ENCODE measurements around the gene SIAE. TPM values are rescaled to one million over a fixed set of nuclear protein-coding genes. Genes with fewer than 3 reads are reported as not detected.

The SIAE gene
- total RNA-seq, 1 experiment from 2014 or later = 5.6 TPM

DNA sequence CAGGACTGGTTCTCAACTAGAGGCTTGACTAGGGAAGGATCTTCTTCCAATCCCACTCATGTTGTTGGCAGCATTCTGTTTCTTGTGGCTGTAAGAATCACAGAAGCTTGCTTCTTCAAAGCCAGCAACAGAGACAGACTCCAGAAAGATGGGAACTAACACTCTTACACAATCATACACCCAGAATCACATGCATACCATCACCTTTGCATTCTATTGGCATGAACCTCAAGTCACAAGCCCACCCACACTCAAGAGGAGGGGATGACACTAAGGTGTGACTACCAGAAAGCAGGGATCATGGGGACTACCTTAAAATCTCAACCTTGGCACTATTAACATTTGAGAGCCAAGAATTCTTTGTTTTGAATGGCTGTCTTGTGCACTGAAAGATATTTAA is 75.9 kb downstream of the SIAE start:
- no peak overlapping the region for H2BK12ac ChIP-seq (ENCODE audit: insufficient read length, low read depth, low read length)
- Mint-ChIP-seq H3K4me3 (no peak overlapping the region), H3K9me3 (no peaks in the 10 kb centered on the region), H3K27ac (no peak overlapping the region), H3K27me3 (ENCODE audit: low read depth) (peaks cover 7% of the 10 kb centered on the region), H3K4me1 (peaks cover 9 to 10% of the 10 kb centered on the region in 2 experiments), H3K36me3 (ENCODE audit: insufficient read depth in 1 of 3, low read depth in 3 of 3) (no peaks in the 10 kb centered on the region)
- no peak overlapping the region for H3K4me2 ChIP-seq (ENCODE audit: insufficient read depth, insufficient read length, low read length)
- no peak overlapping the region for H4K5ac ChIP-seq (ENCODE audit: insufficient read length, low read depth, low read length)
- H3K4ac ChIP-seq (ENCODE audit: low read depth, low read length) = no peak overlapping the region
- no peaks in the 10 kb centered on the region for H4K20me1 ChIP-seq (ENCODE audit: control insufficient read depth, insufficient read depth, insufficient read length)
- H3K23me2 ChIP-seq (ENCODE audit: insufficient read length, low read depth, low read length, poor library complexity, severe bottlenecking) = no peaks in the 10 kb centered on the region
- no peak overlapping the region for H3K9ac ChIP-seq (ENCODE audit: extremely low read depth, insufficient read length, low read length)
- H3K79me1 ChIP-seq (ENCODE audit: insufficient read depth, low read depth, low read length, poor library complexity, severe bottlenecking) = no peaks in the 10 kb centered on the region
- no peak overlapping the region for H3K27ac ChIP-seq (ENCODE audit: insufficient read length, low read depth, low read length)
- no peak overlapping the region for H3K23ac ChIP-seq (ENCODE audit: insufficient read length, low read depth, low read length)
- H2BK5ac ChIP-seq (ENCODE audit: insufficient read length, low read length) = no peak overlapping the region
- H4K8ac ChIP-seq (replicated peaks; ENCODE audit: insufficient read length, low read depth, low read length) = no peak overlapping the region
- no peak overlapping the region for H3K56ac ChIP-seq (ENCODE audit: insufficient read length, low read depth, low read length)
- no peak for DNase-seq
- no peak overlapping the region for H2AFZ ChIP-seq (ENCODE audit: low read length)
- H3K18ac ChIP-seq (ENCODE audit: insufficient read length, low read depth, low read length) = no peak overlapping the region
- no peak overlapping the region for H2AK5ac ChIP-seq (ENCODE audit: insufficient read length, low read length)
- H2BK15ac ChIP-seq (ENCODE audit: low read depth, low read length) = no peak overlapping the region
- no peaks in the 10 kb centered on the region for H3K79me2 ChIP-seq (ENCODE audit: insufficient read depth, low read length)
- H2BK120ac ChIP-seq (ENCODE audit: low read depth, low read length, poor library complexity, severe bottlenecking) = no peak overlapping the region
- H3K27me3 ChIP-seq (ENCODE audit: insufficient read depth, low read length) = no peaks in the 10 kb centered on the region
- TF ChIP-seq, protein P1, sequence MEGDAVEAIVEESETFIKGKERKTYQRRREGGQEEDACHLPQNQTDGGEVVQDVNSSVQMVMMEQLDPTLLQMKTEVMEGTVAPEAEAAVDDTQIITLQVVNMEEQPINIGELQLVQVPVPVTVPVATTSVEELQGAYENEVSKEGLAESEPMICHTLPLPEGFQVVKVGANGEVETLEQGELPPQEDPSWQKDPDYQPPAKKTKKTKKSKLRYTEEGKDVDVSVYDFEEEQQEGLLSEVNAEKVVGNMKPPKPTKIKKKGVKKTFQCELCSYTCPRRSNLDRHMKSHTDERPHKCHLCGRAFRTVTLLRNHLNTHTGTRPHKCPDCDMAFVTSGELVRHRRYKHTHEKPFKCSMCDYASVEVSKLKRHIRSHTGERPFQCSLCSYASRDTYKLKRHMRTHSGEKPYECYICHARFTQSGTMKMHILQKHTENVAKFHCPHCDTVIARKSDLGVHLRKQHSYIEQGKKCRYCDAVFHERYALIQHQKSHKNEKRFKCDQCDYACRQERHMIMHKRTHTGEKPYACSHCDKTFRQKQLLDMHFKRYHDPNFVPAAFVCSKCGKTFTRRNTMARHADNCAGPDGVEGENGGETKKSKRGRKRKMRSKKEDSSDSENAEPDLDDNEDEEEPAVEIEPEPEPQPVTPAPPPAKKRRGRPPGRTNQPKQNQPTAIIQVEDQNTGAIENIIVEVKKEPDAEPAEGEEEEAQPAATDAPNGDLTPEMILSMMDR (conservative IDR thresholded peaks at IDR 0.05) = no peak
- H3T11ph ChIP-seq (ENCODE audit: low read length) = no peak overlapping the region
- H3K14ac ChIP-seq (ENCODE audit: insufficient read depth, low read length) = no peak overlapping the region
- no peaks in the 10 kb centered on the region for H3K9me3 ChIP-seq (ENCODE audit: control insufficient read depth, low read depth, low read length)
- H2BK20ac ChIP-seq (ENCODE audit: low read depth, low read length, poor library complexity, severe bottlenecking) = no peak overlapping the region
- no peak overlapping the region for H4K91ac ChIP-seq (ENCODE audit: insufficient read length, low read depth, low read length)
- H3K4me1 ChIP-seq (ENCODE audit: insufficient read depth, low read length) = peaks cover 4% of the 10 kb centered on the region; the same call in 1 of the 2 replicates
